K562 (cell line): Measurements from ENCODE around the gene PXDC1.

ENCODE experiments used
- CBX5 ChIP-seq: IDR thresholded peaks from 2 replicates; pipeline ENCODE4 v1.6.1; 2014; ENCODE audit warnings: low read depth, borderline replicate concordance
- CTCF ChIP-seq, 3 experiments: IDR thresholded peaks in 2 of 3; conservative IDR thresholded peaks in 1 of 3; 2 replicates each; pipeline ENCODE4 v1.5.1; 2011 to 2012; ENCODE audit warnings: low read length in 3 of 3, mild to moderate bottlenecking in 3 of 3, control low read depth in 2 of 3, improper control_type of control experiment in 1 of 3, inconsistent platforms in 1 of 3, low read depth in 1 of 3, mixed read lengths in 1 of 3, moderate library complexity in 1 of 3; ENCODE audit not compliant: insufficient read depth in 2 of 3
- DACH1 ChIP-seq: fragments of 450-650 bp; IDR thresholded peaks from 2 replicates; pipeline ENCODE4 v1.6.1; 2018; ENCODE audit not compliant: partially characterized antibody
- HNRNPH1 ChIP-seq: fragments of 200-400 bp; formaldehyde crosslinking; optimal IDR thresholded peaks from 2 replicates; pipeline ENCODE3; 2017; ENCODE audit warnings: low read depth, mild to moderate bottlenecking, low read length, moderate library complexity
- MAX ChIP-seq: sonication (generic); formaldehyde crosslinking; IDR thresholded peaks from 2 replicates; pipeline ENCODE4 v1.9.0; 2022; ENCODE audit warnings: mild to moderate bottlenecking, missing genetic modification reagents
- POLR2AphosphoS5 ChIP-seq: IDR thresholded peaks from 2 replicates; pipeline ENCODE4 v1.6.1; 2011; ENCODE audit warnings: mild to moderate bottlenecking, low read depth, low read length, moderate library complexity; ENCODE audit not compliant: control insufficient read depth, insufficient read depth
- RAD21 ChIP-seq, 2 experiments: fragments of 250-450 bp in 1 of 2; fragments of 450-650 bp in 1 of 2; sonication (Bioruptor Pico) in 1 of 2; formaldehyde crosslinking in 1 of 2; IDR thresholded peaks in 1 of 2; conservative IDR thresholded peaks in 1 of 2; 2 replicates each; pipeline versions ENCODE4 v1.4.0 to v1.8.0; 2020 to 2022; ENCODE audit warnings: mild to moderate bottlenecking in 2 of 2, moderate library complexity in 1 of 2
- YY1 ChIP-seq, 3 experiments: IDR thresholded peaks; 2 replicates each; pipeline ENCODE4 v1.6.1; 2011; ENCODE audit warnings: low read length in 2 of 3, mild to moderate bottlenecking in 2 of 3, moderate library complexity in 2 of 3, borderline replicate concordance in 1 of 3, control low read depth in 1 of 3, low read depth in 1 of 3; ENCODE audit not compliant: insufficient read depth in 3 of 3, insufficient replicate concordance in 2 of 3, control insufficient read depth in 1 of 3, insufficient read length in 1 of 3; ENCODE audit errors: extremely low read depth in 1 of 3
- ZBTB9 ChIP-seq: fragments of 450-650 bp; formaldehyde crosslinking; IDR thresholded peaks from 2 replicates; pipeline ENCODE4 v1.4.0; 2020; ENCODE audit warnings: mild to moderate bottlenecking, moderate library complexity
- ZNF274 ChIP-seq: IDR thresholded peaks from 2 replicates; pipeline ENCODE4 v1.6.1; 2011; ENCODE audit warnings: low read depth, mild to moderate bottlenecking, low read length, moderate library complexity, borderline replicate concordance

GRCh38 chr6:3800850-3801591, 49.5 kb upstream of the PXDC1 start:
- TF ChIP-seq HNRNPH1 (no peak), POLR2AphosphoS5 (no peak), ZNF274 (no peak), CBX5 (no peak), CTCF (IDR thresholded peaks at IDR 0.05 in 2 of 3, conservative IDR thresholded peaks at IDR 0.05 in 1 of 3; ENCODE audit: insufficient read depth in 2 of 3, low read depth in 1 of 3, low read length in 3 of 3) (no peak), RAD21 (CRISPR knock-in tag; conservative IDR thresholded peaks at IDR 0.05 in 1 of 2, IDR thresholded peaks at IDR 0.05 in 1 of 2) (no peak), ZBTB9 (CRISPR knock-in tag) (no peak), DACH1 (no peak), YY1 (IDR thresholded peaks at IDR 0.05; ENCODE audit: borderline replicate concordance in 1 of 3, control insufficient read depth in 1 of 3, extremely low read depth in 1 of 3, insufficient read depth in 3 of 3, insufficient read length in 1 of 3, insufficient replicate concordance in 2 of 3, low read depth in 1 of 3, low read length in 2 of 3) (no peak), MAX (CRISPR knock-in tag) (no peak)
